Stimulated activated CD8-positive, alpha-beta memory T cell treated with anti-CD3 and anti-CD28 coated beads, Interleukin-15, amount 100 ng/mL, for 4 hours (primary cell): ENCODE measurements around the gene SNN.

ENCODE experiments used
- DNase-seq, 2 donors: peaks; one replicate each; pipeline ENCODE4 v3.0.0-alpha.2; 2020; ENCODE audit warnings: low read depth in 2 of 2

SNN gene

GRCh38 chr16:11727796-11728543 lies 59.7 kb downstream of the SNN start:
- no peak for DNase-seq
